ENCODE results near the gene ZNF70. TPM values are rescaled to one million over a fixed set of nuclear protein-coding genes. Genes with fewer than 3 reads are reported as not detected.

ZNF70 gene
- total RNA-seq, 1 donor from 2014 or later, result 4.1 TPM

GRCh38 chr22:23781511-23782183 lies 30.7 kb upstream of the ZNF70 start:
- DNase-seq (ENCODE audit: low read depth), result no peak

GRCh38 chr22:23781065-23781464 lies 30.2 kb upstream of the ZNF70 start:
- DNase-seq (ENCODE audit: low read depth), result no peak
- no peak overlapping the region for H3K4me3 ChIP-seq (ENCODE audit: low read depth, low read length)
- H3K27me3 ChIP-seq (ENCODE audit: control insufficient read depth, insufficient read depth, low read length), result no peaks in the 10 kb centered on the region
- TF ChIP-seq, protein P1, sequence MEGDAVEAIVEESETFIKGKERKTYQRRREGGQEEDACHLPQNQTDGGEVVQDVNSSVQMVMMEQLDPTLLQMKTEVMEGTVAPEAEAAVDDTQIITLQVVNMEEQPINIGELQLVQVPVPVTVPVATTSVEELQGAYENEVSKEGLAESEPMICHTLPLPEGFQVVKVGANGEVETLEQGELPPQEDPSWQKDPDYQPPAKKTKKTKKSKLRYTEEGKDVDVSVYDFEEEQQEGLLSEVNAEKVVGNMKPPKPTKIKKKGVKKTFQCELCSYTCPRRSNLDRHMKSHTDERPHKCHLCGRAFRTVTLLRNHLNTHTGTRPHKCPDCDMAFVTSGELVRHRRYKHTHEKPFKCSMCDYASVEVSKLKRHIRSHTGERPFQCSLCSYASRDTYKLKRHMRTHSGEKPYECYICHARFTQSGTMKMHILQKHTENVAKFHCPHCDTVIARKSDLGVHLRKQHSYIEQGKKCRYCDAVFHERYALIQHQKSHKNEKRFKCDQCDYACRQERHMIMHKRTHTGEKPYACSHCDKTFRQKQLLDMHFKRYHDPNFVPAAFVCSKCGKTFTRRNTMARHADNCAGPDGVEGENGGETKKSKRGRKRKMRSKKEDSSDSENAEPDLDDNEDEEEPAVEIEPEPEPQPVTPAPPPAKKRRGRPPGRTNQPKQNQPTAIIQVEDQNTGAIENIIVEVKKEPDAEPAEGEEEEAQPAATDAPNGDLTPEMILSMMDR (IDR thresholded peaks at IDR 0.05; ENCODE audit: insufficient read depth, low read length, poor library complexity, severe bottlenecking), result no peak
- no peaks in the 10 kb centered on the region for H3K36me3 ChIP-seq (ENCODE audit: control insufficient read depth, insufficient read depth, low read length)

More at GRCh38 chr22:23781511-23782183, 30.7 kb upstream of the ZNF70 start:
- H3K27me3 ChIP-seq (ENCODE audit: control insufficient read depth, insufficient read depth, low read length), result no peaks in the 10 kb centered on the region
- TF ChIP-seq, protein P1 (IDR thresholded peaks at IDR 0.05; ENCODE audit: insufficient read depth, low read length, poor library complexity, severe bottlenecking), result no peak
- no peak overlapping the region for H3K4me3 ChIP-seq (ENCODE audit: low read depth, low read length)
- H3K36me3 ChIP-seq (ENCODE audit: control insufficient read depth, insufficient read depth, low read length), result no peaks in the 10 kb centered on the region

- TF ChIP-seq, protein P1 (IDR thresholded peaks at IDR 0.05; ENCODE audit: insufficient read depth, low read length, poor library complexity, severe bottlenecking), result no peak
Observed at GRCh38 chr22:23780146-23780748, 29.3 kb upstream of the ZNF70 start.

DNA sequence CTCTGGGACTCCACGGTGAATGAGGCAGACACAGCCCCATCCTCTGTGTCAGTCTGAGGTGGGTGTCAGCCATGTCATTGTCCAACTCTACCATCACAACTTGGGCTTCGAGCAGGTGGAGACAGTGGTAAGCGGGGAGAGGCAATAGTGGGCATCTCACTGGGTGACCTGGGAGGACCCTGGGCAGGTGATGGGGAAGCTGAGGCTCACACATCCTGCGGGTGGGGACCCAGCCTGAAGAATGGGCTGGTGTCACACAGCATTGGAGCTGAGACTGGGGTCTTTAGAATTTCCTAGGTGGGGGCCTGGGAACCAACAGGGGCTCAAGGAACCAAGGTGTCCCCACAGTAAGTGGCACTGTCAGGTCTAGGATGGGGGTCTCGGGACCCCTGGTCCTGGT lies 28.8 kb upstream of the ZNF70 start:
- Histone ChIP-seq H3K36me3 (ENCODE audit: control insufficient read depth, insufficient read depth, low read length) (no peaks in the 10 kb centered on the region), H3K4me3 (ENCODE audit: low read depth, low read length) (no peak overlapping the region), H3K27me3 (ENCODE audit: control insufficient read depth, insufficient read depth, low read length) (no peaks in the 10 kb centered on the region)
- no peak for DNase-seq (ENCODE audit: low read depth)
- TF ChIP-seq, protein P1 (IDR thresholded peaks at IDR 0.05; ENCODE audit: insufficient read depth, low read length, poor library complexity, severe bottlenecking), result no peak

More at GRCh38 chr22:23780146-23780748, 29.3 kb upstream of the ZNF70 start:
- no peaks in the 10 kb centered on the region for H3K36me3 ChIP-seq (ENCODE audit: control insufficient read depth, insufficient read depth, low read length)
- H3K4me3 ChIP-seq (ENCODE audit: low read depth, low read length), result no peak overlapping the region
- H3K27me3 ChIP-seq (ENCODE audit: control insufficient read depth, insufficient read depth, low read length), result no peaks in the 10 kb centered on the region
- DNase-seq (ENCODE audit: low read depth), result no peak

GRCh38 chr22:23779083-23779482 lies 28.2 kb upstream of the ZNF70 start:
- no peak for DNase-seq (ENCODE audit: low read depth)
- H3K27me3 ChIP-seq (ENCODE audit: control insufficient read depth, insufficient read depth, low read length), result no peaks in the 10 kb centered on the region
- H3K36me3 ChIP-seq (ENCODE audit: control insufficient read depth, insufficient read depth, low read length), result no peaks in the 10 kb centered on the region
- TF ChIP-seq, protein P1 (IDR thresholded peaks at IDR 0.05; ENCODE audit: insufficient read depth, low read length, poor library complexity, severe bottlenecking), result no peak
- no peak overlapping the region for H3K4me3 ChIP-seq (ENCODE audit: low read depth, low read length)

- H3K36me3 ChIP-seq (ENCODE audit: control insufficient read depth, insufficient read depth, low read length), result no peaks in the 10 kb centered on the region
- DNase-seq (ENCODE audit: low read depth), result no peak
- TF ChIP-seq, protein P1 (IDR thresholded peaks at IDR 0.05; ENCODE audit: insufficient read depth, low read length, poor library complexity, severe bottlenecking), result no peak
Observed at GRCh38 chr22:23778577-23778900, 27.6 kb upstream of the ZNF70 start.

More at GRCh38 chr22:23778577-23778900, 27.6 kb upstream of the ZNF70 start:
- no peak overlapping the region for H3K4me3 ChIP-seq (ENCODE audit: low read depth, low read length)
- H3K27me3 ChIP-seq (ENCODE audit: control insufficient read depth, insufficient read depth, low read length), result no peaks in the 10 kb centered on the region

All from kidney epithelial cell (primary cell).